Lung microvascular endothelial cell (primary cell): ENCODE results near the gene ANTKMT. TPM values are rescaled to one million over a fixed set of nuclear protein-coding genes. Genes with fewer than 3 reads are reported as not detected.

ENCODE experiments used
- DNase-seq, 2 donors: peaks; one replicate each; pipeline versions ENCODE4 v3.0.0 to v3.0.0-alpha.2; 2010; ENCODE audit warnings: low read depth in 2 of 2
- total RNA-seq: library from RNA; depleted of rRNA; stranded (reverse); fragments of >200 nt; gene quantifications from 2 replicates; pipeline ENCODE4 v1.2.1, GENCODE V29; 2014

ANTKMT gene
- total RNA-seq, 1 donor from 2014 or later: 31.2 TPM

DNA sequence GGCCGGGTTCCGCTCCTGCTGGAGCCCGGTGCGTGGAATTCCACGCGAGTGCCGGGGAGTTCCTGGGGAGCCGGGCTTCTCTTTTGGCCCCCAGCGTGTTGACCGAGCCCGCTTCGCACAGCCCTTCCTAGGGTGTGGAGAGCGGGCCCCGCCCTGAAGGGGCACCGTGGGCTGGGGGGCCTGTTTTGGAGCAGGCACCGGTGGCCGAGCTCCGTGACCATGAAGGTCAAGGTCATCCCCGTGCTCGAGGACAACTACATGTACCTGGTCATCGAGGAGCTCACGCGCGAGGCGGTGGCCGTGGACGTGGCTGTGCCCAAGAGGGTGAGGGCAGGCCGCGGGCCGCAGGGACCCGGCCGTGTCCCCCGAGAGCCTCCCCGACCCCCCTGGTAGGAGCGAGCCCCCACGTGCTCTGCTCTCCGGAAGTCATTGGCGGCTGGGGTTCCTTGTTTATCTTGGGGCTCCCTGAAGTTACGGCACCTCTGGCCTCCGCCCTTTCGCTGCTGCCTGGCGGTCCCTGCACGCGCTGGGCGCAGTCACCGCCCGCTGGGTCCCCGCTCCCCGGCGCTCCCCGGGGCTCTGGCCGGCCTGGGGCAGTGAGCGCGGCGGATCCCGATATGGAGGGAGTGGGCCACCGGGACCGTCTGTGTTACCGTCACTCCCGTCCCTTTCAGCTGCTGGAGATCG is 6.5 kb downstream of the ANTKMT start:
- no peak for DNase-seq

DNA sequence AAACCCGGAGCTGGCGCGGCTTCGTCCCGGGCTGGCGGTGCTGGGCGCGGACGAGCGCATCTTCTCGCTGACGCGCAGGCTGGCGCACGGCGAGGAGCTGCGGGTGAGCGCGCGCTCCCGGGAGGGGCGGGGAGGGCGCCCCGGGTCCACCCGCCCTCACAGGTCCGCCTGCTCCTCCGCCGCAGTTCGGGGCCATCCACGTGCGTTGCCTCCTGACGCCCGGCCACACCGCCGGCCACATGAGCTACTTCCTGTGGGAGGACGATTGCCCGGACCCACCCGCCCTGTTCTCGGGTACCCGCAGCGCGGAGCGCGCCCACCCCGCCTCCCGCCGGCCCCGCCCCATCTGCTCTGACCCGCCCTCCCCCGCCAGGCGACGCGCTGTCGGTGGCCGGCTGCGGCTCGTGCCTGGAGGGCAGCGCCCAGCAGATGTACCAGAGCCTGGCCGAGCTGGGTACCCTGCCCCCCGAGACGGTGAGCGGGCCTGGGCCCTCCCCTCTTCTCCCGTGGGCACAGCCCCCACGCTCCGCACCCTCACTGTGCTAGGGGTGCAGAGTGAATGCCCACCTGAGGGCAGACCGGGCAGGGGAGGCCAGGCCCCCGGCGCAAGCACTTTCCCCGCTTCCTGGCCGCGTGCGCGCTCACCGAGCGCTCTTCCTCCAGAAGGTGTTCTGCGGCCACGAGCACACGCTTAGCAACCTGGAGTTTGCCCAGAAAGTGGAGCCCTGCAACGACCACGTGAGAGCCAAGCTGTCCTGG is 7.4 kb downstream of the ANTKMT start:
- peak; percentile 65 to 76 for DNase-seq

DNA sequence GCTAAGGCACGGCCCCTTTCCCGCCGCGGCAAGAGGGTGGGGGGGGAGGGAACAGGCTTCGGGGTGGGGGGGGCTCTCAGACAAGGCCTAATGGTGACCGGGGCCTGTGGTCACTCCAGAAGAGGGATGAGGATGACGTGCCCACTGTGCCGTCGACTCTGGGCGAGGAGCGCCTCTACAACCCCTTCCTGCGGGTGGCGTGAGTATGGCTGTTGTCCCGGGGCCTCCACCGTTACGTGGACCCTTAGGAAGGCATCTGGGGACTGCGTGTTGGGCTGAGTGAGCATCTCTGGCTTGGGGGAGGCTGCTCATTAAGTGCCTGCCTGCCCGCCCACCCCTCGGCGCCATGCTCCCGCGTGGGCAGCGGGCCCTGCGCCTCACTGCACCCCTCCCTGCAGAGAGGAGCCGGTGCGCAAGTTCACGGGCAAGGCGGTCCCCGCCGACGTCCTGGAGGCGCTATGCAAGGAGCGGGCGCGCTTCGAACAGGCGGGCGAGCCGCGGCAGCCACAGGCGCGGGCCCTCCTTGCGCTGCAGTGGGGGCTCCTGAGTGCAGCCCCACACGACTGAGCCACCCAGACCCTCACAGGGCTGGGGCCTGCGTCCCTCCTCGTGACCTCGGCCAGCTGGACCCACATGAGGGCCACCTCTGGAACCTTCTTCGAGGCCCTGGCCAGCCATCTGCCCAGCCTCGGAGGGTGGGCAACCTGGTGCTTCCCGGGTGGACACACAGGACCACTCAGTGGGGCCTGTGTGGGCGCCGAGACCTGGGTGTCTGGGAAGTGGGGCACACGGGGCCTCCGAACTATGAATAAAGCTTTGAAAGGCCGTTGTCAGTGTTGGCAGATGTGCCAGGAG is 8.2 kb downstream of the ANTKMT start:
- no peak for DNase-seq

DNA sequence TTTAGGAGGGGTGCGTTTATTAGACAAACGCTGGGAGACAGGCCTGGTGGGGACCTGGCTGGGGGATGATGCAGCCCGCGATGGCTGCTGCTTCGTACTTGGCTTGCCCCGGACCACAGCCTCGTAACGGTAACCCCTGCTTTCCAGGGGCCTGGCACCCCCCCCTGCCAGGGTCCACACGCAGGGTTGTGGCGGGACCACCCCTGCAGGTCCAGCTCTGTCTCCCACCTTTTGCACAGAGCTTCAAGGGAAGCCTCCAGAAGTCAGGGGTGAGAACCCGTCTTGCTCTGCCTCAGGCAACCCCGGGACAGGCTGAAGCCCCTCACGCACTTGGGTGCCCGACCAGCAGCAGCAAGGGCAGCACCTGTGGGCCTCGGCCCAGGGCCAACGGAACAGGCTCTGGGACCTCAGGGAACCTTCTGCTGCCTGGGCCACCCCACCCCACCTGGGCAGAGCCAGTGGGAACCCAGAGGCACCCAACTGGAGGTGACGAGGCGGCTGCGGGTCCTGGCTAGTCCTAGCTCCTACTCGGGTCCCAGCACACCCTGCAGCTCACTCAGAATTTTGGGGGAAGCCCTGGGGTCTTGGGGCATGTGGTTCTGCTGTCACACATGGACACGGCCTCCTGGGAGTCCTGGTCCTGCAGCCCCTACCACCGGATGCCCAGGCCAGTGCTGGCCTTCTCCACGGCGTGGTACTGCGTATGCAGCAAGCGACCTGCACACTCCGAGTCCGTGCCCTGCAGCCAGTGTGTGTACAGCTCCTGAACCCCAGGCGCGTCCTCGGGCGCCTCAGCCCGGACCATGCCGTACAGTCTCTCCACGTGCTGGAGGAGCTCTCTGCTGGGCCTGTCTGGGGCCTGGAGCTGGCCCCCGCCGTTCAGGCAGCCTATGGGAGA is 9.1 kb downstream of the ANTKMT start:
- DNase-seq: no peak

DNA sequence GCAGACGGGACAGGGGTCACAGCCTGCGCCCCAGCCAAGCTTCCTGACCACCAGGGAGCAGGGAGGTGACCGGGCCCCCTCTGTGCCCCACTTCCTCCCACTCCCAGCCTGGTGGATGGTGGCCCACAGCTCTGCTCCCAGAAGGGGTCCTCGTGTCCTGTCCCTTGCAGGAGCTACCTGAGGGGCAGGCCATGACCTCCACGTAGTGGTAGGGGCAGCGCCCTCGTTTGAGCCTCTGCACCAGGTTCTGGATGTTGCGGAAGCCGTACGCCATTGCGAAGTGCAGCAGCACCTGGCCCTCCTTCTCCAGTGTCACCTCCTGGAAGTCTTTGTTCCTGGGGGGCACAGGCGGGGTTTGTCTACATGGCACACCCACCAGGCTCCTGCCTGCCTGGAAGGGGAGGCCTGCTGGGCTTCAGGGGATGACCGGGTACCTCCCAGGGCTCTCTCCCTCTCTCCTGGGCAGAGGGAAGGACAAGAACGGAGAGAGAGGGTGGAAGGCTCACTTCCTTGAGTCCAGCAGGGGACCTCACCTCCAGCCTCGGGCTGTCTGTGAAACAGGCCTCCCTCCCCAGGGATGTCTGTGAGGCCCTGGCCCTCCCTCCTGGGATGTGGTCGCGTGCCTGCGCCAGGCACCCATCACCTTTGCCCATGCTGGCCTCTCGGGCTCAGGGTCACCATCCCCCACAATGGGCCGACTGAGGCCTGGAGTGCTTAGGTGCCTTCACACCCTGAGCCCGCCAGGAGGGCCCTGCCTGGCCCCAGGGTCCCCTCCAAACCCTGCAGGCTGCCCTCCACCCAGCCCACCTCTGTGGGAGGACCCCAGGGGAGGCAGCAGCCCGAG is 9.9 kb downstream of the ANTKMT start:
- DNase-seq: no peak

DNA sequence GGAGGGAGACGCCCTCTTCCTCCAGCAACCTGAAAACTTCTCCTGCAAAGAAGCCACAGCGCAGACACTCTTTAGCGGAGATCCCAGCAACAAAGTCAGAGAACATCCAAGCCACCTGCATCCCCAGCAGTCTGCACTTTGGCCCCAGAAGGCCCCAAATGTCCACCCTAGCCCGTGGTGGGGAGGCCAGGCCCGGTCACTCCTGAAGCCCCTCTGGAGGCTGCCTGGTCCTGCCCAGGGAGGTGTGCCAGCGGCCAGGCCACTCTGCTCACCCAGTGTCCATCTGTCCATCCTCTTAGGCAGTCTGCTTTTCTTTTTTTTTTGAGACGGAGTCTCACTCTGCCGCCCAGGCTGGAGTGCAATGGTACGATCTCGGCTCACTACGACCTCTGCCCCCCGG is 11.4 kb downstream of the ANTKMT start:
- DNase-seq: no peak

DNA sequence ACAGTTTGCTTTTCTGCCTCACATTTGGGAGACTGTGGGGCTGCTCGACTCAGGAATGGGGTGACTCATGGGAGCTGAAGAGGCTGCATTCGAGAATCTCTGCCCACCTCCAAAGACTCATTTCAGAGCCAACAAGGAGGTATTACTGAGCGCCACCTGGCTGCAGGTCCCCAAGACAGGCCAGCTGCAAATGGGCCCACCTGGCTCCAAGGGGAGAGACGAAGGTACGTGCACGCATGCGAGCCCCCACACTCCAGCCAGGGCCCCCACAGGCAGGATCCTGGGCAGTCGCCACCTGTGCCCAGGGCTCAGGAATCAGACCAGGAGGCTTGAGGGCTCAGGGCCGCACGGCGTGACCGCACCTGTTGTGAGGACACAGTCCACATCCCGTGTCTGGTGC is 12.0 kb downstream of the ANTKMT start:
- DNase-seq: no peak

DNA sequence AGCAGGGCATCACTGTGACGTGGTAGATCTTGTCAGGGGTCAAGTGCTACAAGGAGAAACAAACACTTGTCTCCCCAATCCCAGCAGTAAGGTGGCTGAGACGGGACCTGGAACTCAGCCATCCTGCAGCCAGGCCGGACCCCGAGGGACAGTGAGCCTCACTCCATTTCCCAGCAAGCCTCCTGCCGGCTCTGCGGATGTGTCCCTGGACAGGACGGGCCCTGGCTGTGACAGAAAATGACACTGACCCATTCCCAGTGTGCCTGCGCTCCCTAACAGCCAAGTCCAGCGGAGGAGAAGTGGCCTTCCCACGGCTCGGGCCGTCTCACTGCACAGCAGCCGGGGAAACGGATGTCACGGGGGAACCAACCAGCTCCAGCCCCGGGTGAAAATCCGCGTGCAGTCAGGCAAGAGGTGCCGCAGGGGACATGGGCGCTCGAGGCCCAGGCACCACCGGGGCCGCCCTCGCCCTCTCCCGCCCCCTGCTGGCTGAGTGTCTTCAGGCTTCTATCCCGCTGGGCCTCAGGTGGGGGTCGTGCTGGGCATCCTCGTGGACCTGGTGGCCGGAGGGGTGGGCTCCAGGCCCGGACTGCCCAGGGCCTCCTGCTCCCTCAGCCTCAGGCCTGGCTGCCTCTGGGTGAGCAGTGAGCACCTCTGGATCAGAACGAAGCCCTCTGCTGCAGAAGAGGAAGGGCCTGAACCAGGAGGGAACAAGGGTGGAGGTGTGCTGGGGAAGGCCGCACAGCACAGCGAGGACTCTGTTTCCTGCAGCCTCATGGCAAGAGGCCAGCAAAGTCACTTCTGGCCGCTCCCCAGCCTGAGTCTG is 12.6 kb downstream of the ANTKMT start:
- no peak for DNase-seq

DNA sequence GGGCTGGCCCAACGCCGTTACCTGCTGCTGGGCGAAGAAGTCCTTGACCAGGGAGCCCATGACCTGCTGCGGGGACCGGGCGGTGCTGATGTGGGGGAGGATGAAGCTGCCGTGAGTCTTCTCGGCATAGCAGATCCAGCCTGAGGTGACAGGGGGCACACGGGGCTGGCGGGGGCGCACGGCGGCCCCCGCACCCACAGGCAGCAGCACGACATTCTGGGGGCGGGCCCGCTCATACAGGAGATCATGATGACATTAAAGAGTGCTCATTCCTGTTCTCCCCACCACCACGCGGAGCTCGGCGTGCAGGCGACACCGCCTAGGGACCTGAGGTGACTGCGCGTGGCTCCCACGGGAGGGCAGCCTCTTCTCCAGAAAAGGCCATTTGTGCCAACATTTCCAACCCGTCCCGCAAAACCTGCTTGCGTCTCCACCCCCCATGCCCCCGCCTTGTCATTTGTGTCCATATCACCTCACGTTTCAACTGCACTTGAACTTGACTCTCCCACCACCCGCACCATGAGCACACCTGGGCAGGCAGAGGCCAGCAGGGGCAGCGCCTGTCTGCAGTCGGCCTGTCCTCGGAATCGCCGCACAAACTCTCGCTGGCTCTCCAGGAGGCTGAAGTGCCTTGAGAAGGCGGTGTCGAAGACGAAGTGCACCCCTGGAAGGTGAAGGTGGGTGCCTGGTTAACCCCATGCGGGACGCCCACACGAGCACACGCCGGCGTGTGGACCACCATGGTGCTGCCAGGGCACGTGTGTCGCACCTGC is 13.4 kb downstream of the ANTKMT start:
- DNase-seq: no peak

DNA sequence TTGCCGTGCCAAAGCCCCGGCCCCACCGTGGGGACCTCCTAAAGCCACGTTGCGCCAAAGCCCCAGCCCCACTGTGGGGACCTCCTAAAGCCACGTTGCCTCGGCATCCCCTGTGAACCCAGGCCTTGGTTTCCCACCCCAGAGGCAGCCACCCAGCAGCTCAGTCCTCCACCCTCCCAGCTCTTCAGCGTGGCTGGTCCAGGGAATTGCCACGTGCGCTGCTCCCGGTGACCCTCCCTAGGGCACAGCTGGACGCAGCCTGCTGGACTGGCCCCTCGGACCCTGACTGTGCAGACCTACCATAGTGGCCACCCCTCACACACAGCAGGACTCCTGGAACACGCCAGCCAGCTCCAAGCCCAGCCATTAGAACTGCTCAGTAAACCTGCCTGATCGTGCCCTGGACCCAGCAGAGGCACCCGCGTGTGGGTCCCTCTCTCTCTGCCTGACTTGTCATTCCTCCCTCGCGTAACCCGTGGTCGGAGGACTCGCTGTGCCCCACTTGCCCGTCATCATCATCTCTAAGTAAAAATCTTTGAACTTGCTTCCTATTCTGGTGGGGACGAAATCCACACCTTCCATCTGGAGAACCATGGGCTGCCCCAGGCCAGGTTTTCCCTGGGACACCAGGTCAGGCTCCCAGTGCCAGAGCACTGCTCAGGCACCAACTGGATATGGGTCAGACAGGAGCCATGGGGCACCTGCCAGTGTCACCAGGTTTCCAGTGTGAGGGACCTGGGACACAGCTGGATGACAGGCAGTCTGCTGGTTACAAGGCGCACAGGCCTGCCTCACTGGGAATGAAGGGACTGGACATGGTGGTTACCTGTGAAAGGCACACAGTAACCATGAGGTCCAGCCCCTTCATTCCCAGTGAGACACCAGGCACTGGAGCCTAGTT is 14.3 kb downstream of the ANTKMT start:
- no peak for DNase-seq

DNA sequence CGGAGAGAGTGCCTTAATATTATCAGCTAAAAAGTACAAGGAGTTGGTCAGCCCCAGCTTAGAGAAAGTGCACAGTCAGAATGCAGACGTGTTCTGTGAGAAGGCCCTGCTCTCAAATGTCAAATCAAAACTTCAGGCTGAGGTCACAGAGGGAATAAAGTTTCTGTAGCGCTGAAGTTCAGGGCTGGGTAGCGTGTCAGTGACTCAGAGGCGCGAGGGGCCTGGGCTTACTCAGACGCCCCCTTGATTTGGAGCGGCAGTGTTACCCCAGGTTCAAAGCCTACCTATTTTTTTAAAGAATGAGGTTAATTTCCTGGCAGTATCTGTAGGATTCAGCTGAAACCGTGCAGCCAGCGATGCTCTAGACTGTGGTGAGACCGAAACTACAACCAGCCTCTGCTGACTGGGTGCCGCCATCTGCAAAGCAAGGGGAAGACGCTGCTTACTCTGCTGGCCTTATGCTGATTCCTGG is 15.1 kb downstream of the ANTKMT start:
- DNase-seq: no peak

DNA sequence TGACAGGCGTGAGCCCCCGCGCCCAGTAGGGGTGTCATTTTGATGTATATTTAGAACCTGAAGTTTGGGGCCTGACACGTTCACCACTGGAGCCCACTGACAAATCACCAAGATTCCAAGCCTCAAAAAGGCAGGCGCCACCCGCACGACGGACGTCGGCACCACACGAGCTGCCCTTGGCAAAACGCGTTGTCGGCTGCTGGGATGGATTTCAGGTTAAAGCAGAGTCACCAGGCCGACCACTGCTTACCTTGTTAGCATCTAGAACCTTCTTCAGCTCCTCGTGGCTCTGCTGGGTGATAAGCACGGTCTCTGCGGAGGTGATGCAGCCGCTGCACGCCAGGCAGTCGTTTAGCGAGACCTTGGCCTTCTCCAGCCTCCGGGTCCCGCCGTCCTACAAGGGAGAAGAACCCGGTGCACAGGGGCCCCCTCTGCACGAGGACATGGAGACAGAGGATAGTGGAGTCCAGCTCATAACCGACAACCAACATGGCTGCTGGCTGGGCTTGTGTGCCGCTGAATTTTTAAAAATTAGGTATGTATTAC is 16.1 kb downstream of the ANTKMT start:
- DNase-seq: no peak

DNA sequence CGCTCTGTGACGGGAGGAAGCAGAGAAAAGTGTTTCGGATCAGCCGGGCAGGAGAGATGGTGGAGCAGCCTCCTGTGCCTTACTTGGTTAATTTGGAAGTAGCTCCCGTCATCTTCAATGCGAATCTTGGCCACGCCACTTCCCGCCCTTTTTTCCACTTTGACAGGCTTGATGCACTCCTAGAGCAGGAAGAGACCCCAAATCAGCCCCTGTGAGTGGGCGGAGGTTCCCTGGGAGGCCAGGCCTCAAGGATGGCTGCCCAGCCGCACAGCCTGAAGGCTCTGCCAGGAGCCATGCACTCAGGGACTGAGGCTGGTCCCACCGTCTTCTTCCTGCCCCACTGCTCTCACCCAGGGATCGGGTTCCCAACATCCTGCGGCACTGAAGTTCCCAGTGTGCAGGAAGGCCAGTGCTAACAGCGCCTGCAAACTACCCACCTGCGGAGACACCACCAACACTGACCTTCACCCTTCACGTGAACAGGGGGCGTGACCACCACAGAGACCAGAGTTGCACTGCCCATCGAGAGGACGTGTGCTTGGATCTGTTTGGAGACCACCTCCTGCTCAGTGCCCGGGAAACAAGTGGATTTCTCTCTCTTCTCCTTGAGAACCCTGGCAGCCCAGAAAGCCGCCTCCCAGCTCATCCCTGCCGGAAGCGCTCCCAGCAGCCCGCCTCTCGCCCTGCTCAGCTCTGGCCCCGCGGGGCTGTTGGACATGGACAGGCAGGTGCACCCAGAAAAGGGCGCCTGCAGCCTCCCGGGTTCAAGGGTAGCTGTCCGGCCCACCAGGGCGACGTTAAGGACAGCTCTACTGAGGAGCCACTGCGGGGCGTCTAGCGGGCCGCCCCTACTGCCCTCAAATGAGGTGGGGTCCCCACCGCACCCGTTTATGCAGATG is 18.9 kb downstream of the ANTKMT start:
- no peak for DNase-seq

DNA sequence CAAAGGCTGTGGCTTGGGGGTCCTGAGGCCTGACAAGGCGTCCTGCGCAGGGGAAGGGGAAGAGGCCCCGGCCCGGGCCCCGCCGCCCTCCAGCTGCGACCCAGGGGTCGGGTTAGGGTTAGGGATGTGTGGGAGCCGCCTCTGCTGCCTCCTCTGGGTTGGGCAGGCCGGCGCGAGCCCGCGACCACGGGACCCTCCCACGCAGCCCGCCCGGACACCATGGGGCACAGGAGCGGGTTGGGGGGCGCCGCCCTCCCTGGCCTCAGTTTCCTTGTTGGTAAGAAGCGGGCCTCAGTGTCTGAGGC is 19.5 kb downstream of the ANTKMT start:
- DNase-seq: no peak

DNA sequence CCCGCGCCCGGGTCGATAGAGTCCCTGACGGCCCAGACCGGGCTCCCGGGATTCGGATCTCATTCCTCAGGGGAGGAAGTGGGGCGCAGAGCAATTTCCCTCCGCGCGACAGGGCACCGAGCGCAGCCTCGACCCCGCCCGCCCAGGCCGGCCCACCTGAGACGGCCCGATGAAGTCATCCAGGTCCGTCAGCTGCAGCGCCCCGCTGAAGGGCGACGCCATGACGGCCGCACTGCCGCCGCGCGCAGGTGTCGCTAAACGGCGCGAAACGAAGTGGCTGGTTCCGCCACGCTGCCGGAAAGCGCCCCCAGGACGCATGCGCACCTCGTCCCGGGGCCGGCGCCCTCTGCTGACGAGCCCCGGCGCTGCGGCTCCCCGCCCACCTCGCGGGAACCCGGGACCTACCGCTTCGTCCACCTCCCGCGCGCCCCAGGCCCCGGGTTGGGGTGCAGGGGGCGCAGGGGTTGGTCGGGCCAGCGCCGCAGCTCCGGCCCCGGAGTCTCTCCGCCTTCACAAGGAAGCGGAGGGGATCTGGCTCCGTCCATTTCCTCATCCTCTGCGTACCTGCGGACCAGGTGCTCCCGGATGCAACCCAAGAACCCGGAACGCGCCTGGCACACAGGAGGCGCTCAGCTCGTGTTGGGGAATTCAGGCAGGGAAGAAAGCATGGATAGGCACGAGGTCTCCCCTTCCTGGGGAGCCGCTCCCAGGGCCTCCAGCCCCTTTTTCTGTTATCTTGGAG is 20.0 kb downstream of the ANTKMT start, which contains the start of gene CIAO3:
CIAO3 (minus strand) TSS at position 234 of the 742 bp plus-strand sequence; CDS start at position 222, 12 bp downstream.
- DNase-seq: peak; percentile 92 to 95
